ENCODE measurements around the gene RAMACL.

DNA sequence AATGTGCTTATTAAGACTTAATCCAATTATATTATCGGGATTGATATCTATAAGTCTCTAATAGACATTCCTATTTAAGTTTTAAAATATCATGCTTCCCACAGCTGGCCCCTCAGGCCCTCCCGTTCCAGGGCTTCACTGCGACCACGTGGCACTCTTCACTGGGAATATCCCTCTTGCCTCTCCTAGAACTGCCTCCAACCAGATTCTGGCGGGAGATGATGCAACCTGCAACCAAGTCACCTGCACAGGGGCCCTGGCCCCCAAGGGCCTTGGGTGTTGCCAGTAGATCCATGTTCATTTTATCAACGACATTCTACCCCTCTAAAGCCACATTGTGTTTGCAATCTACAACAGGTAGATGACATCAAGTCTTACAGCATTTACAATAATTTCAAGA lies 18.4 kb upstream of the RAMACL start:
- TF ChIP-seq, protein P1, sequence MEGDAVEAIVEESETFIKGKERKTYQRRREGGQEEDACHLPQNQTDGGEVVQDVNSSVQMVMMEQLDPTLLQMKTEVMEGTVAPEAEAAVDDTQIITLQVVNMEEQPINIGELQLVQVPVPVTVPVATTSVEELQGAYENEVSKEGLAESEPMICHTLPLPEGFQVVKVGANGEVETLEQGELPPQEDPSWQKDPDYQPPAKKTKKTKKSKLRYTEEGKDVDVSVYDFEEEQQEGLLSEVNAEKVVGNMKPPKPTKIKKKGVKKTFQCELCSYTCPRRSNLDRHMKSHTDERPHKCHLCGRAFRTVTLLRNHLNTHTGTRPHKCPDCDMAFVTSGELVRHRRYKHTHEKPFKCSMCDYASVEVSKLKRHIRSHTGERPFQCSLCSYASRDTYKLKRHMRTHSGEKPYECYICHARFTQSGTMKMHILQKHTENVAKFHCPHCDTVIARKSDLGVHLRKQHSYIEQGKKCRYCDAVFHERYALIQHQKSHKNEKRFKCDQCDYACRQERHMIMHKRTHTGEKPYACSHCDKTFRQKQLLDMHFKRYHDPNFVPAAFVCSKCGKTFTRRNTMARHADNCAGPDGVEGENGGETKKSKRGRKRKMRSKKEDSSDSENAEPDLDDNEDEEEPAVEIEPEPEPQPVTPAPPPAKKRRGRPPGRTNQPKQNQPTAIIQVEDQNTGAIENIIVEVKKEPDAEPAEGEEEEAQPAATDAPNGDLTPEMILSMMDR (IDR thresholded peaks at IDR 0.05): no peak
- TF ChIP-seq POLR2A (IDR thresholded peaks at IDR 0.05): no peak
